ENCODE measurements around the gene CRIP1. TPM values are rescaled to one million over a fixed set of nuclear protein-coding genes. Genes with fewer than 3 reads are reported as not detected.

CRIP1 gene
- total and polyA plus RNA-seq, 10 of the 15 experiments (the other 5 are each of a cell fraction or from before 2014, with no cell fraction given) = 66.8 to 259 (median 154) TPM

- Histone ChIP-seq H3K27ac (ENCODE audit: control insufficient read depth, insufficient read depth) (peak overlapping the region; percentile 42), H3K9ac (ENCODE audit: control insufficient read depth, insufficient read depth, low read length) (peak overlapping the region; percentile 72), H3K36me3 (ENCODE audit: control insufficient read depth in 2 of 2, insufficient read depth in 2 of 2, low read length in 1 of 2) (no peaks in the 10 kb centered on the region), H3K4me1 (ENCODE audit: control insufficient read depth, insufficient read depth, low read length) (peaks cover 28% of the 10 kb centered on the region), H3K4me2 (ENCODE audit: control insufficient read depth, insufficient read depth) (peak overlapping the region; percentile 100), H3K4me3 (peak overlapping the region; percentile 84), H3K9me3 (replicated peaks; ENCODE audit: control insufficient read depth, insufficient read depth, low read length) (no peaks in the 10 kb centered on the region), H4K20me1 (ENCODE audit: control insufficient read depth, insufficient read depth) (no peaks in the 10 kb centered on the region), H3K79me2 (ENCODE audit: control insufficient read depth, insufficient read depth, low read length) (peaks cover 8% of the 10 kb centered on the region), H3K27me3 (replicated peaks in 1 of 2; ENCODE audit: control insufficient read depth in 2 of 2, insufficient read depth in 2 of 2, low read length in 1 of 2) (no peaks in the 10 kb centered on the region), H2AFZ (ENCODE audit: control insufficient read depth, low read depth, low read length) (peak overlapping the region; percentile 56)
- ChIA-PET POLR2A (no interaction called here), SMC1A (ENCODE audit: uncharacterized antibody, unreplicated experiment) (no interaction called here), CTCF (interaction anchor here (1.0 to 1.8 kb wide), 2 partner anchors 116 to 117 kb away, joined by 3 to 7 read pairs; no protein-coding TSS in a partner anchor), RAD21 (ENCODE audit: unreplicated experiment) (no interaction called here)
- DNase-seq (ENCODE audit: low read depth, low spot score) = no peak
- in situ Hi-C loops (cut with MboI) (loop anchor here (5.0 kb wide), 1 partner anchor 115 kb away; no protein-coding TSS in a partner anchor), intact Hi-C loops (cut with micrococcal nuclease; ENCODE audit: unreplicated experiment) (loop anchor here (10.0 kb wide), 1 partner anchor 423 kb away; the partner anchor contains the start of gene GPR132)
- ATAC-seq = peak; percentile 8
- WGBS (ENCODE audit: insufficient coverage, insufficient replicate concordance, low lambda C conversion rate, missing lambda C conversion rate) = under 1% methylated on average over 38 of the region's 48 CpGs
- BruUV-seq (replicated peaks) = no TSS peak
- FAIRE-seq = no peak
- no peak for TF ChIP-seq ATF2 (IDR thresholded peaks at IDR 0.05; ENCODE audit: low read length)
- no peak for TF ChIP-seq REST (IDR thresholded peaks at IDR 0.05; ENCODE audit: low read depth, low read length)
- no peak for TF ChIP-seq MEF2A (IDR thresholded peaks at IDR 0.05; ENCODE audit: insufficient read depth, low read depth, low read length)
- TF ChIP-seq SPI1 (IDR thresholded peaks at IDR 0.05; ENCODE audit: borderline replicate concordance, insufficient read depth, low read depth, low read length) = peak; percentile 86
- no peak for TF ChIP-seq KDM1A (IDR thresholded peaks at IDR 0.05; ENCODE audit: borderline replicate concordance)
- no peak; a peak in 1 of 4 replicates for TF ChIP-seq IKZF2 (IDR thresholded peaks at IDR 0.05)
- TF ChIP-seq MLLT1 (IDR thresholded peaks at IDR 0.05) = no peak
- TF ChIP-seq EGR1 (IDR thresholded peaks at IDR 0.05; ENCODE audit: borderline replicate concordance in 1 of 2, low read depth in 2 of 2, low read length in 2 of 2) = no peak
- no peak for TF ChIP-seq RB1 (IDR thresholded peaks at IDR 0.05; ENCODE audit: borderline replicate concordance)
- no peak for TF ChIP-seq SMAD5 (IDR thresholded peaks at IDR 0.05; ENCODE audit: low read depth)
- TF ChIP-seq POLR2A (IDR thresholded peaks at IDR 0.05; ENCODE audit: low read depth, low read length) = no peak; the same call in none of the 2 replicates
- TF ChIP-seq ZBED1 (IDR thresholded peaks at IDR 0.05; ENCODE audit: borderline replicate concordance) = no peak
- TF ChIP-seq HSF1 (IDR thresholded peaks at IDR 0.05; ENCODE audit: low read depth, low read length) = no peak
- no peak for TF ChIP-seq ELK1 (IDR thresholded peaks at IDR 0.05; ENCODE audit: low read depth, low read length)
- no peak for TF ChIP-seq SMAD1 (IDR thresholded peaks at IDR 0.05; ENCODE audit: low read depth, partially characterized antibody)
- TF ChIP-seq NR2F1 (conservative IDR thresholded peaks at IDR 0.05) = peak; percentile 96
Measured at GRCh38 chr14:105487449-105487985, 831 bp downstream of the CRIP1 start.

All from GM12878 (cell line).